GM12892 (cell line): ENCODE results near the gene CEP83.
"Not testable (repeated sequence)": the region's sequence is repeated elsewhere in the genome, so short reads cannot be mapped to it uniquely, and the experiment has no call there.

Source experiments
- DNase-seq: peaks from one replicate; pipeline ENCODE4 v3.0.0; 2011; ENCODE audit not compliant: insufficient read length
- FAIRE-seq: peaks from 2 replicates; lab custom pipeline; 2011; peaks lifted over from hg19 to GRCh38; lab: Jason Lieb, UNC
- POLR2A ChIP-seq: IDR thresholded peaks from 2 replicates; pipeline ENCODE4 v1.6.1; 2011; ENCODE audit warnings: low read depth, low read length, control low read depth
- POLR2AphosphoS5 ChIP-seq: IDR thresholded peaks from 2 replicates; pipeline ENCODE4 v1.6.1; 2011; ENCODE audit warnings: low read depth, low read length, control low read depth
- TAF1 ChIP-seq: IDR thresholded peaks from 2 replicates; pipeline ENCODE4 v1.6.1; 2011; ENCODE audit warnings: low read depth, mild to moderate bottlenecking, control low read depth, low read length, borderline replicate concordance

The CEP83 gene

DNA sequence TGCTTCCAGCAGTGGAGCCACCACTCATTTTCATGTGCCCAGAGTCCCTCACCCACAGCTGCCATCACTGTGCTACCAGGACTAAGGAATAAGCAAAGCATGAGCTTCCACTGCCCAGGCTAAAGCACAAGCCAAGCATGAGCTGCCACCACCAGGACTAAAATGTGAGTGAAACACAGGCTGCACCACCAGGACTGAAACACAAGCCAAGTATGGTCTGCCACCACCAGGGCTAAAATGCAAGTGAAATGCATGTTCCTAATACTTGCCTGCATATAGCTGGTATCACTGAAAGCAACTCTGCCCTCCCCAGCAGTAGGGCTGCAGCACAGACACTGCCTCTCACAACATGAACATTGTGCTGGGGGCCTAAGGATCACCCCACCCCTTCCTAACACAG lies 30.0 kb downstream of the CEP83 start:
- TF ChIP-seq POLR2AphosphoS5 = no peak
- TF ChIP-seq POLR2A = no peak
- no peak for TF ChIP-seq TAF1
- DNase-seq (no peak), FAIRE-seq (peak; percentile 57)

DNA sequence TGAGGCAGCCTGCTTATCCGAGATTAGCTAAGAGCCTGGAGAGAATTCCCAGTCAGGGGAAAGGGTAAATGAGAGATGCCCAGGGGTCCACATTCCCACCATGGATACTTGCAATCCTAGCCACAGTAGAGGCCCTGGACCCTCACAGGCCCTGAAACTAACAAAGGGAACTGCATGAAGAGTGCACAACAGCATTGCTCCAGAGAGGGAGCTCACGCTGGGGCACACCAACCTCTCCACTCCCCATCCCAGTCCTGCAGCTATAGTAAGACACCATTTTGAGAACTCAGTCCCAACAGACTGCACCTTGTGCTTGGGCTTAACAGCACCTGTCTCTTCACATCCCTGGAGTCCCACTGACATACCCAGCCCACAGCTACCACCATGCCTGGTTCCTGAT lies 30.5 kb downstream of the CEP83 start:
- FAIRE-seq = no peak
- TF ChIP-seq POLR2AphosphoS5 (no peak), TAF1 (no peak), POLR2A (no peak)
- DNase-seq = no peak

DNA sequence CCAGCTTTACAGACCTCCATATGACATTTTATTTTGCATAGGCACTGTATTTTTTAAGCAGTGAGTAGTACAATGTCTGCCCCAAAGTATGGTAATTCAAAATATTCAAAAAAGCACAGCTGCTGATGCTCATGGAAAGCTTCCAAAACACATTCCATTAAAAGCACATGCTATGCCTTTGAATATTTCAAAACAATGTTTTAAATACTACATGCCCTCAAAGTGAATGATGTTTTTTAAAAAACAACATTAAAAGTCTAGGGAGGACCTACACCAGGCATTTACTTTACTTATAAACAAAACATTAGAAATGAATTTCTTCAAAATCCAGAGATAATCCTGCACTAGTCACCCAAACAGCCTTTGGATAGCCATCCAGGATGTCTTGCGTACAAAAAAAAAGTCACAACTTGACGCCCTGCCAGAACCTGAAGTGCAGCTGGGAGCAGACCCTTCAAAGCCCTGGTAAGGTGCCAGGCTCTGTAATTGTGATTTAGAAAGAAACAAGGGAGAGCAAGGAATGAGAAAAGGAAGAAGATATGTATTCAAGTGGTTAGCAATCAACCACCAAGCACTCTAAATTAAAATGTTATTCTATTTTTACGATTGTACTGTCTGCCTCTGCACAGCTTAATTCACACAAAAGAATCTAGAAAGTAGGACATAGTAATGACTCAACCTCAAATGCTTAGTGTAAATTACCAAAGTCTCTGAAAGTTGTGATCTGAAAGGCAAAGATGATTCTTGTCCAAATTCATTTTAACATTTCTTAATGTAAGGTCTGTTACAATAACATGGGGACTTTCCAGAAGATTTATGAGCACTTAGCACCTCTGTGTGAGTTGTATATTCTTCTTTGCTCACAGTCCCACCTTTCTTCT lies 31.9 kb downstream of the CEP83 start:
- DNase-seq = no peak
- FAIRE-seq = no peak
- TF ChIP-seq POLR2A = no peak

DNA sequence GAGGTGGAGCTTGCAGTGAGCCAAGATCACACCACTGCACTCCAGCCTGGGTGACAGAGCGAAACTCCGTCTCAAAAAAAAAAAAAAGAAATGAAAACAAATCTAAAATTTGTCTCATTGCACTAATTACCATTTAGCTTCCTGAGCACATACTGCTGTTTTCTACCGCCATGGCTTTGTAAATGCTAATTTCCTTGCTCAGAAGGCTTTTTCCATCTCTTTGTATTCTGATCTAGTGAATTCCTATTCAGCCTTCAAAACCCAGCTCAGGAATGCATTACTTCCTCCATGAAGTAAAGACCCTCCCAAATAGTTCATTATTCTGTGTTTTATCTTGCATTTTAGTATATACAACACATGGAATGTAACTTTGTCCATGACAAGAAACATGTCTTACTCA lies 33.6 kb downstream of the CEP83 start:
- DNase-seq (no peak), FAIRE-seq (no peak)
- TF ChIP-seq POLR2AphosphoS5 = no peak
- TF ChIP-seq POLR2A = no peak
- TF ChIP-seq TAF1 = no peak

DNA sequence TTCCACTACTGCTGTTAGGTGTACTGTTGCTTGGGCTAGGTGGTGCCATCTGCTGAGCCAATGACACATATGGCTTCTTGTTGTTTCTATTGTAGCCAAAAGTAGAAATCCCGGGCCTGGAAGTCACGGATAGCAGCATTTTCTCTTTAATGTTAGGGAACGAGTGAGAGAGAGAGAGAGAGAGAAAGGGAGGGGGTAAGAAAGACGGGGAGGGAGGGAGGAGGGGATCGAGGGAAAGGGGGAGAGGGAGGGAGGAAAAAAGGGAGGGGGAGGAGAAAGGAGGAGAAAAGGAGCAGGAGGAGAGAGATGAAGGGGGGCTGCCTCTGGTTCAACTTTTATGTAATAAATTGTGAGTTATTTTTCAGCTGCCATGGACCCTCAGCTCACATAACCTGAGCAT lies 34.8 kb downstream of the CEP83 start:
- not testable (repeated sequence) for DNase-seq, FAIRE-seq

DNA sequence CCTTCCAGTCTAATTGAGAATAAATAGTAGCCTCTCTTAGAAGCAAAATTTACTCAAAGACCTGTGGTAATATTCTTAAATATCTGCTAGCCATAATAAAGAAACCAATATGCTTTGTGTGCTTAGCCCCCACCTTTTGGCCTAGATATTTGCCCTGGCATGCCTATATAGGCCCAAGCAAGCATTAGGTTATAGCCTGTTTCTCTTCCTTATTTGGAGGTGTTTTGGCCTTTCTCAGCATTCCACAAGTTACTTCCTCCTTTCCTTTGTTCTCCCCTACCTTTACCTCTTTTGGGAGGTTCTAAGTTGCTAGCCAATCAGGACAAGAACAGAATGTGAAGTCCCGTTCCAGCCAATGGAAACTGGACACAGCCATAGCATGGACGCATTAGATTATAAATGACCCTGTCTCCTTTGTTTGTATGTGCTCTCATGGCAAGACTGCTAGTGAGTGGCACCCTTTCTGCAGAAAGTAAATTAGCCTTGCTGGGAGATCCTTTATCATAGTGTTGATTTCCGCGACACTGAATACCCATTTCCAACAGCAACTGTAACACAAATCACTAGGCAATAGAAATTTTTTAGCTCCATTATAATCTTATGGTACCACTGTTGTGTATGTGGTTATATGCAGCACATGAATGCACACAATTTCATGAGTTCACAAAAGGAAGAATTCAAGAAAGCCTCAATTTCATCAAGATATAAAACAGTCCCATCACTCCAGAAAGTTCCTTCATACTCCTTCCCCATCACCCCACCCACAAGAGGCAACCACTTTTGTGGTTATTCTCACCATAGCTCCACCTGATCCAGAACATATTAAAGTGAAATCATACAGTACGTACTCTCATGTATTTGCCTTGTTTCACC lies 37.6 kb downstream of the CEP83 start:
- DNase-seq (no peak), FAIRE-seq (no peak)

DNA sequence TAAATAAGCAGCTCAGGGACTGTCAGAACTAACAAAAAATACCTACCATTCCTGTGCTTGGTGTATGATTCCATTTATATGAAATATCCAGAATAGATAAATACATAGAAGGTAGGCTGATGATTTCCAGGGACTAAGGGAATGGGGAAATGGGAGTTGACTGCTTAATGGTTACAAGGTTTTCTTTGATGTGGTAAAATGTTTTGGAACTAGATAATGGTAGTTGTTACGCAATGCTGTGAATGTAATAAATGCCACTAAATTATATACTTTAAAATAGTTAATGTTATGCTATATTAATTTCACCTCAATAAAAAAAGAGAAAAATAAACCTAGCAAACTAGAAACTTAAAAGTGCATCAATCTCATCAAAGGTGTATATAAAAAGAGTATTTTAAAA lies 41.1 kb downstream of the CEP83 start:
- TF ChIP-seq POLR2AphosphoS5 (no peak), POLR2A (no peak), TAF1 (no peak)
- no peak for DNase-seq

More for the DNA sequence above, 37.6 kb downstream of the CEP83 start:
- no peak for TF ChIP-seq TAF1
- TF ChIP-seq POLR2A = no peak
- TF ChIP-seq POLR2AphosphoS5 = no peak

DNA sequence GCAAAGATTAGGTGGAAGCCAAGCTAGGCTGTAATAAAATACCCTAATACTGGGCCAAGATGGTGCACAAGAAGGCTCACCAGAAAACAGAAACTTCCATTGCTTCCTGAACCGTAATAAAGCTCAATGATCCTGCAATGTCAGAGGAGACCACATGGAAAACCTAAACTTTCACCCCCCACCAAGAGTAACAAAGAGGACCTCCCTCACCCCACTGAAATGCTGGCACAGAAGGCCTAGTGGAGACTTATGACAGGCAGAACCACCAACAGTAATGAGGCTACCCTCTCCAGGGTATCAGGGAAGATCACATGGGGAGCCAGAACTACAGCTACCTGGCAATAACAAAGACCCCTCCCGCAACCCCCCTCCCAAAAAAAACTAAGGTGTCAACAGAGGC lies 43.1 kb downstream of the CEP83 start:
- no peak for DNase-seq
- TF ChIP-seq POLR2AphosphoS5 = no peak
- no peak for TF ChIP-seq TAF1
- no peak for TF ChIP-seq POLR2A
- FAIRE-seq = no peak

More for the DNA sequence above, 41.1 kb downstream of the CEP83 start:
- no peak for FAIRE-seq

DNA sequence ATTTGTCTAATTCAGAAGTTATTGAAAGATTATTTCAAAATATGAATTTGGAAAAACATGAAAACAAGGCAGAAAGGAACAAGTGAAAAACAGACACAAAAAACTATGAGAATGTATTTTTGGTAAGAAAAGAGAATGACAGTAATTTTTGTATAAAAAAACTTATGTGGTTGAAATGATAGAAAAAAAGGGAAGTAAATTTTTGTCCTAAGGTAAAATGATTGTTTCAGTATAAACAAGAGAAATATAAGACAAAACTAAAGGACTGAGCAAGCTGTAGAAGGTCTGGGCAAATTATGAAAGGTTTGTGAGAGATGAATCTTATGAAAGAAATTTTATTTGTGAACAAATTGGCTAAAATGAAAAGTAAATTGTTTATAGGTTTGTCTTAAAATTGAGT lies 44.6 kb downstream of the CEP83 start:
- no peak for TF ChIP-seq TAF1
- no peak for TF ChIP-seq POLR2AphosphoS5
- TF ChIP-seq POLR2A = no peak
- DNase-seq (no peak), FAIRE-seq (peak; percentile 75)

DNA sequence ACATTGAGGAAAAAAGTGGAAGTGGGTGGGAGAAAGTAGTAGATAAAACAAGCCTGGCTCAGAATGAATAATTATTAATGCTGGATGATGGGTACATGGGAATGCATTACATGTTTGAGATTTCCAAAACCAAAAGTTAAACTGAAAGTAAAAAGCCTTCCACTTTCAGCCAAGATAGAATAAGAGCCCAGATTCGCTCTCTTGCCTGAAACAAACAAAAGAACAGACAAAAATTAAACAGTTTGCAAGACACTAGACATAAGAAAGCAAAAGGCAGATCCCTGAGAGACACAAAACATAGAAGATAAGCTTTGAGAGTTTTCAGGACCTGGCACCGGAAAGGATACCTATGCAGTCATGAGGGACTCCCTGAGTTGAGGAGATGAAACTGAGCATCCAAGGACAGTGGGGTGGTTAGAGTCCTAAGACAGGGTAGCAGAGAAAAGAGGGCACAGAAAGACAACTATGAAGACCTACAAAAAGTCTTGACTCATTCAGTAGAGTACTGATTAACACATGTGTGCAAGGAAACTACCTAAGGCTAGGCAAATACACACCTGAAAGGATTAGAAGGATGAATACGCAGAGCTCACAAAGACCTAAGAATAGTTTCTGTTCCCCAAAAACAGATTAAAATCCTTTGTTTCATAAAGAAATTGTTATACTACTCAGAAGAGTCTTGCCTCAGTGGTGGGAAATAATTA lies 54.1 kb downstream of the CEP83 start:
- no peak for TF ChIP-seq POLR2AphosphoS5
- no peak for TF ChIP-seq TAF1
- no peak for TF ChIP-seq POLR2A
- DNase-seq (no peak), FAIRE-seq (peak; percentile 86)

DNA sequence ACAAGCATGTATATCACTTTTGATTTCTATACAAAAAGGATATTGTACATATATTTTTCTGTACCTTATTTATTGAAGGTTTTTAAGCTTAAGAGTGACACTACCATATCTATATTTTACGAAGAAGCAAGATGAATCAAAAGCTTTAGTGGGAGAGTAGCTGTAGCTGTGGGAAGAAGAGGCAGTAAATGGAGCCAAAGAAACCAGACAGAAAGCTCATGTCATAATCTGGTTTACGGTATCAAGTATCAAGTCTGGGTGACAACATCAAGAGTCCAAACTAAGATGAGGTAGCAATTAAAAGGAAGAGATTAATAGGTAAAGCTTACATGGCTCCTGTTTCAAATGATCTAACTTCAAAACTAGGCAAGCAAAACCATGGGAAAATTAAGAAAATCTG lies 54.8 kb downstream of the CEP83 start:
- FAIRE-seq (peak; percentile 62), DNase-seq (no peak)
- TF ChIP-seq POLR2A (no peak), POLR2AphosphoS5 (no peak), TAF1 (no peak)

DNA sequence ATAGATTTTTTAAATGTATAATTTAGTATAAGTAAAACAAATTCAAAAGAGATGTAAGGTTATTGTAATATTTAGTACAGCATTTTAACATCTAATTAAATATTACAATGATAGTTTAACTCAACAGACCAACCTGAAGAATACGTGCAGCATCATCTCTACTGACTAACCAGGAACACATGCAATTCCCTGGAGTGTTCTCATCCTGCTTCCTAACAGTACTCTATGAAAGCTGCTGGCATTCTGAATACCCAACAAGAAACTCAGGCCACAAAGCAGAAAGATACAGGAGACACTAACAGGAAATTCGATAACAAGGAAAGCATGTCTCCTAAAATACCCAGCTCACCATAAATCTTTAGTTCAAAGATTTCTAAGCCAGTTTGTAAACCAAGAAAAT lies 58.3 kb downstream of the CEP83 start:
- TF ChIP-seq TAF1 (no peak), POLR2A (no peak), POLR2AphosphoS5 (no peak)
- DNase-seq (no peak), FAIRE-seq (no peak)

DNA sequence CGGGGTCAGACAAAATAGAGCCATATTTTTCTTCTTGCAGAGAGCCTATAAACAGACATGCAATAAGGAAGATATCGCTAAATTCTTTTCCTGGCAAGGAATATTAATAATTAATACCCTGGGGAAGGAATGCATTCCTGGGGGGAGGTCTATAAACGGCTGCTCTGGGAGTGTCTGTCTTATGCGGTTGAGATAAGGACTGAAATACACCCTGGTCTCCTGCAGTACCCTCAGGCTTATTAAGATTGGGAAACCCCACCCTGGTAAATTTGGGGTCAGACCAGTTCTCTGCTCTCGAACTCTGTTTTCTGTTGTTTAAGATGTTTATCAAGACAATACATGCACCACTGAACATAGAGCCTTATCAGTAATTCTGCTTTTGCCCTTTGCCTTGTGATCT lies 61.0 kb downstream of the CEP83 start:
- not testable (repeated sequence) for FAIRE-seq, DNase-seq
